Measurements from ENCODE around the gene CDH22.

GRCh38 chr20:46217583-46217982, 90.7 kb downstream of the CDH22 start:
- TF ChIP-seq CTCF (IDR thresholded peaks at IDR 0.05), result no peak
- no peak for TF ChIP-seq POLR2A (IDR thresholded peaks at IDR 0.05)

Measured in right lobe of liver (tissue), 4 donors.